Measurements from ENCODE around the gene OR52E1.

The OR52E1 gene

GRCh38 chr11:5069272-5069671 is at the start of gene OR52E1:
OR52E1 (plus strand) TSS chr11:5069572.
- H3K4me3 ChIP-seq (ENCODE audit: low read depth, low read length) = no peak within 1 kb of the TSS
- TF ChIP-seq CTCF (IDR thresholded peaks at IDR 0.05; ENCODE audit: low read depth, low read length) = no peak
- in situ Hi-C loops (cut with HindIII; ENCODE audit: low sequenced_read_pairs) = no loop called here
- DNase-seq (ENCODE audit: low read depth, low spot score) = no peak

- H3K4me3 ChIP-seq (ENCODE audit: low read depth, low read length) = no peak overlapping the region
- no peak for TF ChIP-seq CTCF (IDR thresholded peaks at IDR 0.05; ENCODE audit: low read depth, low read length)
- no peak for DNase-seq (ENCODE audit: low read depth, low spot score)
- in situ Hi-C loops (cut with HindIII; ENCODE audit: low sequenced_read_pairs) = no loop called here
Measured at GRCh38 chr11:5021996-5022395, 47.4 kb upstream of the OR52E1 start.

GRCh38 chr11:5036669-5037068 is 32.7 kb upstream of the OR52E1 start:
- no peak for TF ChIP-seq CTCF (IDR thresholded peaks at IDR 0.05; ENCODE audit: low read depth, low read length)
- no peak for DNase-seq (ENCODE audit: low read depth, low spot score)
- no peak overlapping the region for H3K4me3 ChIP-seq (ENCODE audit: low read depth, low read length)
- in situ Hi-C loops (cut with HindIII; ENCODE audit: low sequenced_read_pairs) = no loop called here

- no peak overlapping the region for H3K4me3 ChIP-seq (ENCODE audit: low read depth, low read length)
- no peak for TF ChIP-seq CTCF (IDR thresholded peaks at IDR 0.05; ENCODE audit: low read depth, low read length)
- no peak for DNase-seq (ENCODE audit: low read depth, low spot score)
- in situ Hi-C loops (cut with HindIII; ENCODE audit: low sequenced_read_pairs) = no loop called here
Measured at GRCh38 chr11:5037926-5038325, 31.4 kb upstream of the OR52E1 start.

GRCh38 chr11:5038341-5038740 is 31.0 kb upstream of the OR52E1 start:
- in situ Hi-C loops (cut with HindIII; ENCODE audit: low sequenced_read_pairs) = no loop called here
- no peak for DNase-seq (ENCODE audit: low read depth, low spot score)
- TF ChIP-seq CTCF (IDR thresholded peaks at IDR 0.05; ENCODE audit: low read depth, low read length) = no peak
- H3K4me3 ChIP-seq (ENCODE audit: low read depth, low read length) = no peak overlapping the region

GRCh38 chr11:5040876-5041275 is 28.5 kb upstream of the OR52E1 start:
- TF ChIP-seq CTCF (IDR thresholded peaks at IDR 0.05; ENCODE audit: low read depth, low read length) = no peak
- in situ Hi-C loops (cut with HindIII; ENCODE audit: low sequenced_read_pairs) = no loop called here
- no peak for DNase-seq (ENCODE audit: low read depth, low spot score)
- no peak overlapping the region for H3K4me3 ChIP-seq (ENCODE audit: low read depth, low read length)

- H3K4me3 ChIP-seq (ENCODE audit: low read depth, low read length) = no peak overlapping the region
- no peak for TF ChIP-seq CTCF (IDR thresholded peaks at IDR 0.05; ENCODE audit: low read depth, low read length)
- in situ Hi-C loops (cut with HindIII; ENCODE audit: low sequenced_read_pairs) = no loop called here
- no peak for DNase-seq (ENCODE audit: low read depth, low spot score)
Measured at GRCh38 chr11:5042091-5042490, 27.3 kb upstream of the OR52E1 start.

All from astrocyte of the spinal cord (primary cell).